ENCODE measurements around the gene PBLD. TPM values are rescaled to one million over a fixed set of nuclear protein-coding genes. Genes with fewer than 3 reads are reported as not detected.
"Not testable (repeated sequence)": the region's sequence is repeated elsewhere in the genome, so short reads cannot be mapped to it uniquely, and the experiment has no call there.

Gene PBLD
- polyA plus RNA-seq, 1 donor from 2014 or later, result 6.7 TPM

- Histone ChIP-seq H4K20me1 (ENCODE audit: insufficient read depth) (no peaks in the 10 kb centered on the region), H2AFZ (ENCODE audit: low read depth, low read length) (no peak overlapping the region), H3F3A (ENCODE audit: insufficient read depth, low read length, poor library complexity, severe bottlenecking) (no peaks in the 10 kb centered on the region), H3K27me3 (ENCODE audit: insufficient read depth, low read depth, low read length) (no peaks in the 10 kb centered on the region), H3K27ac (ENCODE audit: low read length) (no peak overlapping the region), H3K36me3 (ENCODE audit: insufficient read depth, low read length) (no peaks in the 10 kb centered on the region), H3K9me3 (ENCODE audit: low read length) (no peaks in the 10 kb centered on the region), H3K9me2 (ENCODE audit: insufficient read depth, low read length) (no peaks in the 10 kb centered on the region), H3K4me3 (ENCODE audit: low read length) (no peak overlapping the region), H3K79me2 (replicated peaks; ENCODE audit: insufficient read depth, low read length) (no peaks in the 10 kb centered on the region), H3K9ac (ENCODE audit: low read length) (no peak overlapping the region), H3K4me2 (ENCODE audit: low read length) (no peak overlapping the region)
- no peak for TF ChIP-seq SMC3 (conservative IDR thresholded peaks at IDR 0.05; ENCODE audit: poor library complexity)
- no peak for TF ChIP-seq TAF1 (IDR thresholded peaks at IDR 0.05; ENCODE audit: low read depth)
- no peak for TF ChIP-seq EP300 (conservative IDR thresholded peaks at IDR 0.05; ENCODE audit: poor library complexity, severe bottlenecking)
- TF ChIP-seq CTCF (IDR thresholded peaks at IDR 0.05; ENCODE audit: poor library complexity, severe bottlenecking), result no peak
- TF ChIP-seq RAD21 (conservative IDR thresholded peaks at IDR 0.05), result no peak
- TF ChIP-seq MXI1 (conservative IDR thresholded peaks at IDR 0.05; ENCODE audit: poor library complexity, severe bottlenecking), result no peak
- TF ChIP-seq REST (IDR thresholded peaks at IDR 0.05; ENCODE audit: borderline replicate concordance), result no peak
- TF ChIP-seq POLR2AphosphoS5 (IDR thresholded peaks at IDR 0.05), result no peak
- no peak for TF ChIP-seq EZH2 (IDR thresholded peaks at IDR 0.05; ENCODE audit: borderline replicate concordance, insufficient read depth, low read length, poor library complexity, severe bottlenecking)
Measured at GRCh38 chr10:68280758-68281157, 52.0 kb downstream of the PBLD start.

GRCh38 chr10:68278906-68279753, 53.6 kb downstream of the PBLD start:
- not testable (repeated sequence) for H3K9me3 ChIP-seq (ENCODE audit: low read length); H3K9me2 ChIP-seq (ENCODE audit: insufficient read depth, low read length); H3K4me2 ChIP-seq (ENCODE audit: low read length); H3K27ac ChIP-seq (ENCODE audit: low read length); H3F3A ChIP-seq (ENCODE audit: insufficient read depth, low read length, poor library complexity, severe bottlenecking); H3K36me3 ChIP-seq (ENCODE audit: insufficient read depth, low read length); H3K9ac ChIP-seq (ENCODE audit: low read length); H3K4me3 ChIP-seq (ENCODE audit: low read length); H3K27me3 ChIP-seq (ENCODE audit: insufficient read depth, low read depth, low read length); H4K20me1 ChIP-seq (ENCODE audit: insufficient read depth); H3K79me2 ChIP-seq (replicated peaks; ENCODE audit: insufficient read depth, low read length); H2AFZ ChIP-seq (ENCODE audit: low read depth, low read length)

GRCh38 chr10:68277814-68278213, 54.9 kb downstream of the PBLD start:
- not testable (repeated sequence) for H3K9me3 ChIP-seq (ENCODE audit: low read length); H3F3A ChIP-seq (ENCODE audit: insufficient read depth, low read length, poor library complexity, severe bottlenecking); H3K4me3 ChIP-seq (ENCODE audit: low read length); H4K20me1 ChIP-seq (ENCODE audit: insufficient read depth); H3K9me2 ChIP-seq (ENCODE audit: insufficient read depth, low read length); H3K79me2 ChIP-seq (replicated peaks; ENCODE audit: insufficient read depth, low read length); H3K27me3 ChIP-seq (ENCODE audit: insufficient read depth, low read depth, low read length); H3K4me2 ChIP-seq (ENCODE audit: low read length); H3K36me3 ChIP-seq (ENCODE audit: insufficient read depth, low read length); H3K27ac ChIP-seq (ENCODE audit: low read length); H3K9ac ChIP-seq (ENCODE audit: low read length); H2AFZ ChIP-seq (ENCODE audit: low read depth, low read length)
